HG03095 (cell line): ENCODE data around the gene SLC26A5.
"Not testable (repeated sequence)": the region's sequence is repeated elsewhere in the genome, so short reads cannot be mapped to it uniquely, and the experiment has no call there.

Experiments
- ATAC-seq: cut with Tn5 transposase; IDR thresholded peaks from one replicate; pipeline ENCODE4 v1.9.1; 2021; ENCODE audit warnings: moderate library complexity; ENCODE audit not compliant: unreplicated experiment

Gene SLC26A5

GRCh38 chr7:103446049-103446520, at the start of gene SLC26A5:
Gene SLC26A5, minus strand, starts transcription at chr7:103446207. Its CDS starts 24,693 bp downstream, at chr7:103421514.
- no peak for ATAC-seq

GRCh38 chr7:103487419-103487818, 41.4 kb upstream of the SLC26A5 start:
- no peak for ATAC-seq

GRCh38 chr7:103486873-103487272, 40.9 kb upstream of the SLC26A5 start:
- not testable (repeated sequence) for ATAC-seq

GRCh38 chr7:103480771-103481170, 34.8 kb upstream of the SLC26A5 start:
- no peak for ATAC-seq

GRCh38 chr7:103474956-103475355, 28.9 kb upstream of the SLC26A5 start:
- ATAC-seq: no peak

- no peak for ATAC-seq
Measured at GRCh38 chr7:103469095-103469948, 23.3 kb upstream of the SLC26A5 start.

GRCh38 chr7:103466814-103467213, 20.8 kb upstream of the SLC26A5 start:
- ATAC-seq: no peak

- no peak for ATAC-seq
Measured at GRCh38 chr7:103462358-103462757, 16.4 kb upstream of the SLC26A5 start.

- no peak for ATAC-seq
Measured at GRCh38 chr7:103447073-103447960, 1.3 kb upstream of the SLC26A5 start.

- no peak for ATAC-seq
Measured at GRCh38 chr7:103445228-103446048, 569 bp downstream of the SLC26A5 start.

- no peak for ATAC-seq
Measured at GRCh38 chr7:103439661-103440060, 6.3 kb downstream of the SLC26A5 start.

GRCh38 chr7:103437623-103438022, 8.4 kb downstream of the SLC26A5 start:
- no peak for ATAC-seq

GRCh38 chr7:103432712-103433111, 13.3 kb downstream of the SLC26A5 start:
- peak; percentile 72 for ATAC-seq

GRCh38 chr7:103425177-103425576, 20.8 kb downstream of the SLC26A5 start:
- ATAC-seq: no peak

- ATAC-seq: no peak
Measured at GRCh38 chr7:103423467-103424179, 22.4 kb downstream of the SLC26A5 start.

- ATAC-seq: no peak
Measured at GRCh38 chr7:103420857-103421384, 25.1 kb downstream of the SLC26A5 start.

- ATAC-seq: no peak
Measured at GRCh38 chr7:103418241-103418640, 27.8 kb downstream of the SLC26A5 start.

- ATAC-seq: no peak
Measured at GRCh38 chr7:103413407-103413806, 32.6 kb downstream of the SLC26A5 start.

- ATAC-seq: no peak
Measured at GRCh38 chr7:103412151-103412550, 33.9 kb downstream of the SLC26A5 start.
